Measurements from ENCODE around the gene IL1RN. TPM values are rescaled to one million over a fixed set of nuclear protein-coding genes. Genes with fewer than 3 reads are reported as not detected.
A peak's percentile ranks its signal among the peaks of the same experiment; 100 is the strongest.

The IL1RN gene
- total RNA-seq, 1 donor, result 1.1 TPM

DNA sequence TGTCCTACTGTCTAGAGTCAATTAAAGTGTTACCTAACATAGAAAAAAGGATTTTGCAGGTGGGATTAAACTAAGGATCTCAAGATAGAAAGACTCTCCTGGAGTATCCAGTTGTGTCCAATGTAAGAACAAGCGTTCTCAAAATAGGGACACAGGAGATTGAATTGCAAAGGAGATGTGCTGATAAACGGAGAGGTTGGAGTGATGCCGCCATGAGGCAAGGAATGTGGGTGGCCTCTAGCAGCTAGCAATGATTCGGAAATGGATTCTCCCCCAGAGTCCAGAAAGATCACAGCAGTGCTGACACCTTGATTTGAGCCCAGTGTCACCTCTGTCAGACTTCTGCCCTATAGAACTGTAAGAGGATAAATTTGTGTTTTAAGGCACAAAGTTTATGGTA, 24.1 kb upstream of the IL1RN start:
- DNase-seq (ENCODE audit: low read depth), result no peak
- TF ChIP-seq, protein P1, sequence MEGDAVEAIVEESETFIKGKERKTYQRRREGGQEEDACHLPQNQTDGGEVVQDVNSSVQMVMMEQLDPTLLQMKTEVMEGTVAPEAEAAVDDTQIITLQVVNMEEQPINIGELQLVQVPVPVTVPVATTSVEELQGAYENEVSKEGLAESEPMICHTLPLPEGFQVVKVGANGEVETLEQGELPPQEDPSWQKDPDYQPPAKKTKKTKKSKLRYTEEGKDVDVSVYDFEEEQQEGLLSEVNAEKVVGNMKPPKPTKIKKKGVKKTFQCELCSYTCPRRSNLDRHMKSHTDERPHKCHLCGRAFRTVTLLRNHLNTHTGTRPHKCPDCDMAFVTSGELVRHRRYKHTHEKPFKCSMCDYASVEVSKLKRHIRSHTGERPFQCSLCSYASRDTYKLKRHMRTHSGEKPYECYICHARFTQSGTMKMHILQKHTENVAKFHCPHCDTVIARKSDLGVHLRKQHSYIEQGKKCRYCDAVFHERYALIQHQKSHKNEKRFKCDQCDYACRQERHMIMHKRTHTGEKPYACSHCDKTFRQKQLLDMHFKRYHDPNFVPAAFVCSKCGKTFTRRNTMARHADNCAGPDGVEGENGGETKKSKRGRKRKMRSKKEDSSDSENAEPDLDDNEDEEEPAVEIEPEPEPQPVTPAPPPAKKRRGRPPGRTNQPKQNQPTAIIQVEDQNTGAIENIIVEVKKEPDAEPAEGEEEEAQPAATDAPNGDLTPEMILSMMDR (IDR thresholded peaks at IDR 0.05; ENCODE audit: insufficient read depth, low read length), result no peak
- no peak overlapping the region for H3K4me3 ChIP-seq (ENCODE audit: low read depth, low read length)

DNA sequence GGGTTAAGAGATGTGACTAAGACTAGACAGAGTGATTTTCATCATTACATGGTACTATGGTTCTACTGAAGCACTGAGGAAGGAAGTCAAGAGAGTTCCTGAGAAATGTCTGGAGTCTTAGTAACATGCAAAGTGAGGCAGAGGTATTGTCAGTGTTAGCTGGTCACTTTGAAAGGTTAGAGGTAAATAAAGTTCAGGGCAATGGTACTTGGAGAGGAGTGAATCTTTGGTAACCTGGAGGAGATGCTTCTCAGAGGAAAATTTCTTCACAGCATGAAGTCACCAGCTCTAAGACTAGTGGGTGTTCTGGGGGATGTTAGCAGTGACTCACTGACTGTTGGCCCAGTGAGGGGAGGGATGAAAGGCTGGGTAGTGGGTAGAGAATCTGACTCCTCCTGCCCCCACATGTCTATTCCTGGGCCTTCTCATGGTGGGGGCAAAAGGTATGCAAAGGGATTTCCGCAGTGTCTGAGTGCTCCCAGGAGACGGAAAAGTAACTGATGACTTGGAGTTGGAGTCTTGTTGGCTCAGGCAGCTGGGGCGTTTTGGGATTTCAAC, 23.3 kb upstream of the IL1RN start:
- H3K4me3 ChIP-seq (ENCODE audit: low read depth, low read length), result no peak overlapping the region
- TF ChIP-seq, protein P1 (IDR thresholded peaks at IDR 0.05; ENCODE audit: insufficient read depth, low read length), result no peak
- peak; percentile 32 for DNase-seq (ENCODE audit: low read depth)

DNA sequence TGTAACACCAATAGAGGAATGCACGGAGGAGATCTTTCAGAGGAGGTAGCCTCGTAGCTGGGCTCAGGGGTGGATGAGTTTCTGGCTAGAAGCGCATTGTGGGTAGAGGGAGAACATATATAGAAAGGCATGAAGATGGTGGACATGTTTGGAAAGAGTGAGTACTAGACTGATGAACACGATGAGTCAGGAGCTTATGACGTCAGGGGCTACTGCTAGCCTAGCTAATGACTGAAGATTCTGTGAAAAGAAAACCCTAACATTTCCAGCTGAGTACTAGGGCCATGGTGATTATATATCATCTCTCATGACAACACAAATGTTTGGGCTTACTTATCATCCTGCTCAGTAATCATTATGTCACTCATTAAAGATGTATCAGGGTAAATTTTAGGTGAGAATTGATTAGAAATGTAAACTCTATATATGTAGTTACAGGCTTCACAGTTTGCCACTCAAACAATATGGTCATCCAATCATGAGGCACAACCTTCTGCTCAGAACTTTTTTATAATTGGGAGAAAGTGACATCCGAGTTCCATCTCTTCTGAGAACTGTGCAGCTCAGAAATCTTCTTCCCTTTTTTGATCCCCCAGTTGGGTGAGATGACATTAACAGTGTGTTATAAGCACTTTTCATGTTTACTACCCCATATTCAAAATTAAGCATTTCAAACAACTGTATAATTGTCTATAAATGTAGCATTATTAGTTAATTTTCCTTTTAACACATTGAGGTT, 22.2 kb upstream of the IL1RN start:
- DNase-seq (ENCODE audit: low read depth), result peak; percentile 68
- TF ChIP-seq, protein P1 (IDR thresholded peaks at IDR 0.05; ENCODE audit: insufficient read depth, low read length), result no peak
- H3K4me3 ChIP-seq (ENCODE audit: low read depth, low read length), result no peak overlapping the region

DNA sequence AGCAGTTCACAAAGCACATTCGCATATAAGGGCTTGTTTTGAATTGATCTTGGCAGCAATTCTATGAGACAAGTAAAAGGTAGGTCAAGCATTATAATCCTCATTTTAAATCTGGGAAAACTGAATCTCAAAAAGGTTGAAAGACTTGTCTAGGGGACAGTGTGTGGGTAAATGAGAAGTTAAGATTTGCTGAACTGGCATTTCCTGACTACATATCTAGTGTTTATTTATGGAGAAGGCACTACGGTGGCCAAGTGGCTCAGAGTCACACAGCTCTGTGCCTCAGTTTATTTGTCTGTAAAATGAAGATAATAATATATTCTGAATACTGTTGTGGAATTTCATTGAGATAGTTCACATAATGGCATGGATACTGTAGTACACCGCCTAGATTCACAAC, 16.3 kb upstream of the IL1RN start:
- H3K4me3 ChIP-seq (ENCODE audit: low read depth, low read length), result no peak overlapping the region
- no peak for DNase-seq (ENCODE audit: low read depth)
- TF ChIP-seq, protein P1 (IDR thresholded peaks at IDR 0.05; ENCODE audit: insufficient read depth, low read length), result no peak

DNA sequence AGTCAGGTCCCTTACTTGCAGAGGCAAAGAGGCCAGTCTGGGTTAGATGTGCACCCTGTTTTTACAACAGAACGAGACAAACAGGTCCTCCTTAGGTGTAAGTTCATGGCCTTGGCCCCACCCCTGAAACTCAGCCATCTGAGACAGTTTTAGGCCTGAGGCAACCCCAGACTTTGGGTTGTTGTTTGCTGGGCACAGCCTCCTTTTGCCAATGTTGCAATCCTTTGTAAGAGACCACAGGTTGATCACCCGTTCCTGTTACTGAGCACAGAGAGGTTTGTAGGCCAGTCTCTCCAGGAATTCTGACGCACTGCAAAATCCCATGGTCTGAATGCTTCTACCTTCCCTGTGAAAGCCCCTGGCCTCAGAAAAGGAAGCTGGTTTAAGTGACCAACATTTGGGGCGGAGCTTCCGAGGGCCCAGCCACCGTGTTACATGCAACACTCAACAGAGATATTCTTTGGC, 15.5 kb upstream of the IL1RN start:
- TF ChIP-seq, protein P1 (IDR thresholded peaks at IDR 0.05; ENCODE audit: insufficient read depth, low read length), result no peak
- no peak overlapping the region for H3K4me3 ChIP-seq (ENCODE audit: low read depth, low read length)
- DNase-seq (ENCODE audit: low read depth), result no peak

DNA sequence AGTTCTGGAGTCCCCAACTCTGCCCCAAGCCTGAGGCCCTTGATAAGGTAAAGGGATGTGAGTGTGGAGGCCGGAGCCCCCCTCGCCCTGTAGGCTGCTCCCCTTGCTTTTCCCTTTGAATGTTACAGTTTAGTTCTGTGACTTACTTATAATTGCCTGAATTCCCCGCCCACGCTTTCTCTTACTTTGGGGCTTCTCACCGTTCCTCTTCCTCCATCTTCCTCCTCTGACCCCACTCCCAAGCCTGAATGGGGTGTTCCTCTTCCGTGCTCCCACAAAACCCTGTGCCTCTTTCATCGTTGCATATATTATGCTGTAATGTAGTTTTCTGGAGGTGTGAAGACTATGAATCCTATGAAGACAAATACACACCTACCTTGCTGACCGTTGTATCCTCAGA, 15.0 kb upstream of the IL1RN start:
- no peak for DNase-seq (ENCODE audit: low read depth)
- TF ChIP-seq, protein P1 (IDR thresholded peaks at IDR 0.05; ENCODE audit: insufficient read depth, low read length), result no peak
- no peak overlapping the region for H3K4me3 ChIP-seq (ENCODE audit: low read depth, low read length)
